Endothelial cell of umbilical vein (primary cell): Measurements from ENCODE around the gene SOHLH2. TPM values are rescaled to one million over a fixed set of nuclear protein-coding genes. Genes with fewer than 3 reads are reported as not detected.

Experiments used
- BruUV-seq: library from RNA; stranded (reverse); fragments of 400-500 nt; replicated peaks from 2 replicates; lab custom pipeline; 2021; lab: Mats Ljungman, UMichigan
- CTCF ChIA-PET: fragments of 300-600, 350-600 bp; sonication (Branson Sonifier 250); formaldehyde crosslinking; loops from one replicate; lab custom pipeline; 2021; ENCODE audit warnings: antibody characterized with exemption, inconsistent platforms; lab: Charles Lee
- POLR2A ChIA-PET: fragments of 300-600, 350-600 bp; sonication (Branson Sonifier 250); formaldehyde crosslinking; loops from one replicate; lab custom pipeline; 2021; ENCODE audit warnings: antibody characterized with exemption, inconsistent platforms; lab: Charles Lee
- DNase-seq: peaks from one replicate; pipeline ENCODE4 v3.0.0-alpha.2; 2011; ENCODE audit warnings: low read depth, low spot score
- FAIRE-seq: peaks from 2 replicates; lab custom pipeline; 2011; peaks lifted over from hg19 to GRCh38; lab: Jason Lieb, UNC
- H2AFZ ChIP-seq: 2 replicates; pipeline ENCODE4 v1.6.0; 2012; ENCODE audit warnings: low read depth, low read length, control low read depth, inconsistent platforms
- H3K27ac ChIP-seq: 2 replicates; pipeline ENCODE4 v1.5.1; 2011; ENCODE audit warnings: low read depth, mild to moderate bottlenecking, control low read depth, low read length, moderate library complexity; ENCODE audit not compliant: insufficient read depth
- H3K27me3 ChIP-seq, 2 experiments: 2 replicates each; pipeline versions ENCODE4 v1.6.0 to v1.6.1; 2011; ENCODE audit warnings: low read length in 2 of 2, mixed read lengths in 1 of 2; ENCODE audit not compliant: control insufficient read depth in 2 of 2, insufficient read depth in 2 of 2
- H3K36me3 ChIP-seq, 2 experiments: 2 replicates in 1 of 2; 3 replicates in 1 of 2; pipeline ENCODE4 v1.5.1; 2011; ENCODE audit warnings: low read length in 2 of 2, mild to moderate bottlenecking in 1 of 2, moderate library complexity in 1 of 2; ENCODE audit not compliant: control insufficient read depth in 2 of 2, insufficient read depth in 2 of 2; ENCODE audit errors: extremely low read depth in 1 of 2
- H3K4me1 ChIP-seq: 3 replicates; pipeline ENCODE4 v1.5.1; 2011; ENCODE audit warnings: mild to moderate bottlenecking, low read length; ENCODE audit not compliant: control insufficient read depth, insufficient read depth; ENCODE audit errors: extremely low read depth
- H3K4me2 ChIP-seq: 2 replicates; pipeline ENCODE4 v1.6.1; 2011; ENCODE audit warnings: low read length, control low read depth, mixed read lengths; ENCODE audit not compliant: insufficient read depth
- H3K4me3 ChIP-seq, 3 experiments: fragments of 200-600 bp in 1 of 3; sonication (generic), shearing (Covaris generic) in 1 of 3; replicated peaks in 1 of 3; 2 replicates each; pipeline ENCODE4 v1.5.1; 2011 to 2016; ENCODE audit warnings: control low read depth in 3 of 3, low read length in 3 of 3, mild to moderate bottlenecking in 2 of 3, inconsistent platforms in 1 of 3, low read depth in 1 of 3, moderate library complexity in 1 of 3; ENCODE audit not compliant: insufficient read depth in 1 of 3
- H3K79me2 ChIP-seq: 2 replicates; pipeline ENCODE4 v1.6.0; 2012; ENCODE audit warnings: low read length, inconsistent platforms; ENCODE audit not compliant: control insufficient read depth, insufficient read depth
- H3K9ac ChIP-seq: replicated peaks from 2 replicates; pipeline ENCODE3; 2011; ENCODE audit warnings: low read length, control low read depth; ENCODE audit not compliant: insufficient read depth; ENCODE audit errors: extremely low read depth
- H3K9me1 ChIP-seq: replicated peaks from 3 replicates; pipeline ENCODE4 v1.6.0; 2011; ENCODE audit warnings: mild to moderate bottlenecking, low read length; ENCODE audit not compliant: control insufficient read depth, insufficient read depth; ENCODE audit errors: extremely low read depth
- H3K9me3 ChIP-seq: replicated peaks from 2 replicates; pipeline ENCODE4 v1.5.1; 2012; ENCODE audit warnings: low read length, inconsistent platforms; ENCODE audit not compliant: control insufficient read depth, insufficient read depth
- H4K20me1 ChIP-seq: replicated peaks from 2 replicates; pipeline ENCODE3; 2011; ENCODE audit warnings: mild to moderate bottlenecking, low read length; ENCODE audit not compliant: control insufficient read depth, insufficient read depth; ENCODE audit errors: extremely low read depth
- EZH2 ChIP-seq: IDR thresholded peaks from 2 replicates; pipeline ENCODE4 v1.6.1; 2012; ENCODE audit warnings: borderline replicate concordance, low read depth, mild to moderate bottlenecking, moderate library complexity, low read length, inconsistent platforms; ENCODE audit not compliant: severe bottlenecking
- FOS ChIP-seq: IDR thresholded peaks from 2 replicates; pipeline ENCODE4 v1.6.1; 2011; ENCODE audit warnings: mild to moderate bottlenecking, low read length, moderate library complexity, borderline replicate concordance; ENCODE audit not compliant: insufficient read depth
- GATA2 ChIP-seq: IDR thresholded peaks from 2 replicates; pipeline ENCODE4 v1.7.0; 2011; ENCODE audit warnings: low read depth, mild to moderate bottlenecking, moderate library complexity, mixed read lengths, low read length; ENCODE audit not compliant: insufficient read length, insufficient read depth
- JUN ChIP-seq: IDR thresholded peaks from 2 replicates; pipeline ENCODE4 v1.6.1; 2011; ENCODE audit warnings: borderline replicate concordance, low read depth; ENCODE audit not compliant: insufficient read length, insufficient read depth
- MYC ChIP-seq: IDR thresholded peaks from one replicate; pipeline ENCODE4 v1.6.1; 2011; ENCODE audit warnings: mild to moderate bottlenecking, low read depth, low read length
- POLR2A ChIP-seq: IDR thresholded peaks from 2 replicates; pipeline ENCODE4 v1.6.1; 2012; ENCODE audit warnings: low read depth, mild to moderate bottlenecking, control low read depth, low read length
- POLR2AphosphoS5 ChIP-seq: IDR thresholded peaks from 2 replicates; pipeline ENCODE4 v1.6.1; 2012; ENCODE audit warnings: low read depth, mild to moderate bottlenecking, control low read depth, low read length, moderate library complexity; ENCODE audit not compliant: insufficient read depth
- dilution Hi-C: fragments of 300-500 bp; cut with MboI; formaldehyde crosslinking; loops from one replicate; pipeline ENCODE4 v1.15.0; 2019; ENCODE audit warnings: low sequenced_read_pairs; ENCODE audit not compliant: extremely low pct_ligation_motif_present
- intact Hi-C: fragments of 100-400 bp; cut with micrococcal nuclease; formaldehyde crosslinking; loops from one replicate; pipeline ENCODE4 v1.10.0; 2022
- polyA plus RNA-seq, 4 experiments: library from polyadenylated mRNA; depleted of rRNA in 3 of 4; stranded (reverse) in 3 of 4; unstranded in 1 of 4; fragments of >200 nt; gene quantifications; 2 replicates each; pipeline versions ENCODE4 v1.2.1 to v1.2.3, GENCODE V29; 2011 to 2012; ENCODE audit warnings: missing spikeins in 1 of 4
- total RNA-seq: library from RNA; stranded (reverse); gene quantifications from 2 replicates; pipeline ENCODE4 v1.2.3, GENCODE V29; 2021
- TF ChIP-seq, protein P1 (sequence below), 2 donors: IDR thresholded peaks; 1 replicate in 1 of 2; 2 replicates in 1 of 2; pipeline ENCODE4 v1.5.1; 2011; ENCODE audit warnings: low read length in 2 of 2, mild to moderate bottlenecking in 2 of 2, moderate library complexity in 2 of 2, control low read depth in 1 of 2, inconsistent platforms in 1 of 2, low read depth in 1 of 2; ENCODE audit not compliant: insufficient read depth in 1 of 2; ENCODE audit errors: extremely low read depth in 1 of 2
- TF ChIP-seq, protein P2 (sequence below): IDR thresholded peaks from 2 replicates; pipeline ENCODE4 v1.6.1; 2011; ENCODE audit not compliant: insufficient read depth, insufficient read length

Gene SOHLH2
- total and polyA plus RNA-seq, 2 donors (not counting 3 experiments of a cell fraction or from before 2014, with no cell fraction given), result 0.11 to 0.55 TPM

DNA sequence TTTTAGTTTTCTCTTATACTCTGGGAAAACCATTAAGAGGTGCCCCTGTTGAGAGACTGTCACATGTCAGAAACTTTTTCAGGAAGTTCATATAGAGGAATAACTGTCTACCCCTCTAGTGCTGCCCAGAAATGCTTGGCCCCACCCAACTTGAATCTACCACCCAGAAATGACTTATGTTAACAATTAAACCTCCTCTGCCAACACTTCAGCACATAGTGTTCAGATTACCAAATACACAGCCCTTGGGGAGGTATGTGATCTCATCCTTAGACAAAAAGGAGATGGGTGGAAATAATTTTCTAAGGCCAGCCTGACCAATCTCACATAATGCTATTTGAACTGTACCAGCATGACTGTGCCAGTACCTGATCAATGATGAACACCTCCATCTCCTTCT, 47.6 kb upstream of the SOHLH2 start:
- POLR2A ChIA-PET, result no interaction called here
- no peak for FAIRE-seq

More for the DNA sequence above, 47.6 kb upstream of the SOHLH2 start:
- no peak overlapping the region for H2AFZ ChIP-seq
- H3K9ac ChIP-seq, result no peak overlapping the region
- CTCF ChIA-PET, result interaction anchor here (1.4 to 3.1 kb wide), 2 partner anchors 12 to 13 kb away, joined by 6 to 33 read pairs; no protein-coding TSS in a partner anchor
- dilution Hi-C loops (no loop called here), intact Hi-C loops (no loop called here)
- H3K4me3 ChIP-seq, result no peak overlapping the region
- H3K4me2 ChIP-seq, result no peak overlapping the region
- no peaks in the 10 kb centered on the region for H3K27me3 ChIP-seq
- no peaks in the 10 kb centered on the region for H3K79me2 ChIP-seq
- no peaks in the 10 kb centered on the region for H3K36me3 ChIP-seq
- BruUV-seq, result no TSS peak
- no peaks in the 10 kb centered on the region for H3K9me1 ChIP-seq
- H3K4me1 ChIP-seq, result no peaks in the 10 kb centered on the region
- no peak for DNase-seq
- no peaks in the 10 kb centered on the region for H4K20me1 ChIP-seq
- no peak overlapping the region for H3K27ac ChIP-seq
- no peaks in the 10 kb centered on the region for H3K9me3 ChIP-seq
- TF ChIP-seq JUN (no peak), GATA2 (no peak), POLR2AphosphoS5 (no peak), POLR2A (no peak), EZH2 (no peak), FOS (no peak), MYC (no peak)
- TF ChIP-seq, protein P1, sequence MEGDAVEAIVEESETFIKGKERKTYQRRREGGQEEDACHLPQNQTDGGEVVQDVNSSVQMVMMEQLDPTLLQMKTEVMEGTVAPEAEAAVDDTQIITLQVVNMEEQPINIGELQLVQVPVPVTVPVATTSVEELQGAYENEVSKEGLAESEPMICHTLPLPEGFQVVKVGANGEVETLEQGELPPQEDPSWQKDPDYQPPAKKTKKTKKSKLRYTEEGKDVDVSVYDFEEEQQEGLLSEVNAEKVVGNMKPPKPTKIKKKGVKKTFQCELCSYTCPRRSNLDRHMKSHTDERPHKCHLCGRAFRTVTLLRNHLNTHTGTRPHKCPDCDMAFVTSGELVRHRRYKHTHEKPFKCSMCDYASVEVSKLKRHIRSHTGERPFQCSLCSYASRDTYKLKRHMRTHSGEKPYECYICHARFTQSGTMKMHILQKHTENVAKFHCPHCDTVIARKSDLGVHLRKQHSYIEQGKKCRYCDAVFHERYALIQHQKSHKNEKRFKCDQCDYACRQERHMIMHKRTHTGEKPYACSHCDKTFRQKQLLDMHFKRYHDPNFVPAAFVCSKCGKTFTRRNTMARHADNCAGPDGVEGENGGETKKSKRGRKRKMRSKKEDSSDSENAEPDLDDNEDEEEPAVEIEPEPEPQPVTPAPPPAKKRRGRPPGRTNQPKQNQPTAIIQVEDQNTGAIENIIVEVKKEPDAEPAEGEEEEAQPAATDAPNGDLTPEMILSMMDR (IDR thresholded peaks at IDR 0.05; ENCODE audit: extremely low read depth in 1 of 2, insufficient read depth in 1 of 2, low read depth in 1 of 2, low read length in 2 of 2), result no peak
- TF ChIP-seq, protein P2, sequence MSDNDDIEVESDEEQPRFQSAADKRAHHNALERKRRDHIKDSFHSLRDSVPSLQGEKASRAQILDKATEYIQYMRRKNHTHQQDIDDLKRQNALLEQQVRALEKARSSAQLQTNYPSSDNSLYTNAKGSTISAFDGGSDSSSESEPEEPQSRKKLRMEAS, result no peak
